Stimulated activated CD4-positive, alpha-beta T cell treated with anti-CD3 and anti-CD28 coated beads, Interleukin-1b, Interleukin-23, amount 100 ng/mL, for 48 hours (primary cell): ENCODE results near the gene CDH9.
"Not testable (repeated sequence)": the region's sequence is repeated elsewhere in the genome, so short reads cannot be mapped to it uniquely, and the experiment has no call there.

Experiments
- DNase-seq: peaks from one replicate; pipeline ENCODE4 v3.0.0-alpha.2; 2020

The CDH9 gene

DNA sequence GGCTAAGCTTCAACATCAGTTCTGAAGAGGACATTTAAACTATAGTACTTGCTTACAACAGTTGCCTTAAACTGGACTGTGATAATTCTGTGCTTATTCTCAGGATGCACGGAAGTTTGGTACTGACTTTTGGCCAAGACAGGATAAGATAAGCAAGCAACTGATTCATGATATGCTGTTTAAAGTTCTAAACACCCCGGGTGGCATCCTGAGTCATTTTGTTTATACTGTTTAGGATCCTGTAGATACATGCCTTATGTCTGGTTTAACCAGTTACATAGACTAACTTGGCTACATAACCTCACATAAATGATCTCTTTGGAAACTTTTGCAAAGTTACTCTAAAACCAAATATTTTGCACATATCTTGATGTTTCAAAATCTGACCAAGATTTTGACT is 95.9 kb downstream of the CDH9 start:
- no peak for DNase-seq

DNA sequence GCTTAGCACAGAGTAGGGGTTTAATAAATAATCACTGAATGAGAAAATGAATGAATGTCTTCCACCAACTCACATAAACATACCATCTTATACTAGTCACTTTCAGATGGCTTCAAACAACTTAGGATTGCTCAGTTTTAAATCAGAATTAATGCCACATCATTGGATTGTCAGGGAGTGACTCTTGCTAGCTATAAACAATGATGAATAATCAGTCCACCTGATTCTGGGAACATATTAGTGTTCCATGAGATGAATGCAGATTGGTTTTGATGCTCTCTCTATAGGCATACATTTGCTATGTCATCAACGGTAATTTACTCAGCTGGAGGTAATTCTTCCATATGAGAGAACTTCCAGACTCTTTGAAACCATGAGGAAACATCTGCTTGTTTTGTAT is 97.4 kb downstream of the CDH9 start:
- no peak for DNase-seq

DNA sequence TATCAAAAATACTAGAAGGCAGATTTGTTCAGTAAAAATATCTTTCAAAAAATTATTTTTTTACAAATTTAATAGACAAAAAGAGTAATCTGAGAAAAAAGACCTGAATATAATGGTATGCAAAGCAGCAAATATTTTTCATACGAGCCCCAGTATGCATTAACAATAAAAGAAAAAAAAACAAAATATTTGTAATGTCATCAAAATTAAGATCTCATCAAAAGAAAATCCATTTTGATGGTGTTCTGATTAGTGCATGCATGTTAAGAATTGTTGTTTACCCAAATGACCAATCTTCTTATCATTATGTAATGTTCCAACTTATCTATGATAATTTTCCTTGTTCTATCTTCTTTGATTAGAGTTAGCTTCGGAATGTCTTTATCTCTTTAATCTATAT is 106.1 kb downstream of the CDH9 start:
- no peak for DNase-seq

DNA sequence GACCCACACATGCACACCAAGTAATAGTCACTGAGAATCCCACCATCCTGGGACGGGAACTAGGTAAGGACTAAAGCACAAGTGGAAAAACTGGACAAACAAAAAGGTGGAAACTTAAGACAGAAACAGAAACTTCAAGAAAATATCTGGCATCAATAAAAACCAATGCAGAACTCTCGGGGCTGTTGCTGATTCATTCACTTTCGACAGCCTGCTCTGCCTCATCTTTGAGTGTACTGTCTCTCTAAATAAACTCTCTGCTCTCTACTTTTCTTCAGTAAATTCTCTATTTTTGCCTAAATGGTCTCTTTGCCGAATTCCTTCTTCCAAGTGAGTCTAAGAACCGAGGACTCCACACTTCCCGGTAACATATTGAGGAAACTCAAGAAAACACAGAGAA is 116.9 kb downstream of the CDH9 start:
- DNase-seq: no peak

DNA sequence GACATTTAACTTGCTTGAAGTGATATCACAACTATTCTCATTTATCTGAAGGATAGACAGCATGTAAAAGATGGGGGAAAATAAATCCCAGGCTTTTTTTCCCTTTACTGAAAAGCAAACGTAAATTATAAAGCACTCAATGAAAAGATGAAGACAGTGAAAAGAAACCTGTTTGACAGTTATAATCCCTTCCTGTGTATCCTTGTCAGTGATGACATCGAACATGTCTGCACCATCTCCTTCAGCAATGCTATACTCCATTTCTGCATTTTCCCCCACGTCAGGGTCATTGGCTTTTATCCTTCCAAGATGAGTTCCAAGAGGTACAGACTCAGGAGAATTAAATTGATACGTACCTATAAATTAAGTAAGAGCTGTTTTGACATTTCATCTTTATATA is 134.9 kb downstream of the CDH9 start:
- DNase-seq: no peak

DNA sequence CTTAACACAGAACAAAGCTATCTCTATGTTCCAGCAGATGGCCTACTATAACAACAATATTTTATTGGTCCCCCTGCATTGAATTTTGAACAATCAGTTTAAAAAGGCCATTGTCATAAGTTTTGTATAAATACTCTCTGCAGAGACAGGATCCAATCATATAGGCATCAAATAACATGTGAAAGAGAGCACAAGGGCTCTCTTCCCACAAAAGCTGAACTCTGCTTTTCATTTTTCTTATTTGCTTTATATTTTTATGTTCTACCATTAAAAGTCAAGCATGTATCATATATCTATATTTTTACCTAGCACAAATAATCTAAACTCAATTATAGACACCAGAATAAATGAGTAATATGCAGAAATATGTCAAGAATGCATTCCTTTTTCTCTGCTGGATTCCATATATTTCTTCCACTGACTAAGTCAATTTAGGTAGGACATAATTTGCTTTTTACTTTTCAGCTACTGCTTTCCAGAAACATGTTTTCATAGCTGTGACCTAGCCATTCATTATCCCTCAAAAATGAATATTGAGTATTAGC is 143.6 kb downstream of the CDH9 start:
- no peak for DNase-seq

DNA sequence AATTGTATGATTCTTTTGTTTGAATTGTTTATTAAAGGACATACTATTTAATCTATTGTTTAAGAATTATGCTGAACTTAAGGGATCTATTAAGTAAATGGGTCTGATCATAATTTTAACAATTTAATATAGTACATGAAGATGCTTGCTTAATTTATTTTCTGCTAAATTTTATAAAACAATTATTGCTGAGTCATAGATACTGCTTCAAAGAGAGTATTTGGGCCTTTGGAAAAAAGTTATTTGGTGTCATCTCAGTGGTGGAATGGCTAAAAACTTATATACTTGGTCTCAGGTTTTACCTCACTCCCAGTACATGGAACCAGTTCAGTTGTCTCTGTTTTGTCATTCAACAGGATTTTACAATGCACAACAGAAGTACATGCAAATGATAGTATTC is 145.3 kb downstream of the CDH9 start:
- DNase-seq: no peak

DNA sequence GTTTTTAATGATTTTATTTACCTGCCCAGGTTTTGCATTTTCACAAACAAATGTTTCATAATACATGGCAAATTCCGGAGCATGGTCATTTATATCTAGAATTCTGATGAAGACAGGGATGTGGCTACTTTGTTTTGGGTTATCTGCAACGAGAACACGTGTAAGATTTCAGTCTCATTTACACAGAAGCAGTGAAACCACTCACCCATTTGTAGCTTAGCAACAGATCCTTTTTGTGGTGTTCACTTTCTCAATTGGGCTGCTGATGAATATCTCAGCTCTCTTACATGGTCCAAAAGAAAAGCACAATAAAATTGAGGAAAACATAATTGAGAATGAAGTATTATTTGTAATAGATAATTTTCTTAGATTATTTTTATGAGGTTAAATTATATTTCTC is 148.6 kb downstream of the CDH9 start:
- DNase-seq: no peak

DNA sequence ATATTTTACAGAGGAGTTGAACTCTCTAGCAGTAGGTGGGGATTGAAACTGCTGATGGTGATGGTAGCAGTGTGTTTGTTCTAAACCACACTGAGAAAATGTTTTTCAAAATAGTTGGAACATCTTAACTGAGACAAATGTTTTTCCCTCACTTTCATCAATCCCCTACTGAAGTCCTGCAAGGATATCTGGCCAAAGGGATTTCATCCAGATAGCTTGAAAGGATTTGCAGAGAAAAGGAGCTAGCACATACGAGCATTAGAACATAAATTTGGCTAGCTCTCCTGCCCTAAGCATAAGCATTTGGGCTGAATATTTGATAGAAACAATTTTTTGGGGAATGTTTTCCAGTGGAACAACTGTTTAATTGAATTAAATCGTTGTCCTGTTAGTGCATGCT is 153.9 kb downstream of the CDH9 start:
- DNase-seq: no peak

DNA sequence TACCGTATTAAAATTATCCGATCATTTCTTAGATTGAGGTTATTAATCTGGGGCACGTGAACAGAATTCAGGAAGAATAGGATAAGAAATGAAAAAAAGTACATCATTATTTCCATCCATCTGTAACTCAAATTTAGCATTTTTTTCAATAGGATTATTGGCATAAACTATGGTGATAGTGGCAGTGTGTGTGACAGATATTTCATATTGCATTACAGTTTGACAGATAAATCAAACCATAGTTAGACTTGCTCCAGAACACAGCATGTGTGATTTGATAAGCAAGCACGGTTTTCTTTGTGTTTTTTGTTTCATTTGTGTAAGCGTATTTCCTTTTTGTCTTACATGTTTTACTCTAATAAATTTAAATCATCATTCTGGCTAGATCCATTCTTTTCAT is 155.0 kb downstream of the CDH9 start:
- no peak for DNase-seq

DNA sequence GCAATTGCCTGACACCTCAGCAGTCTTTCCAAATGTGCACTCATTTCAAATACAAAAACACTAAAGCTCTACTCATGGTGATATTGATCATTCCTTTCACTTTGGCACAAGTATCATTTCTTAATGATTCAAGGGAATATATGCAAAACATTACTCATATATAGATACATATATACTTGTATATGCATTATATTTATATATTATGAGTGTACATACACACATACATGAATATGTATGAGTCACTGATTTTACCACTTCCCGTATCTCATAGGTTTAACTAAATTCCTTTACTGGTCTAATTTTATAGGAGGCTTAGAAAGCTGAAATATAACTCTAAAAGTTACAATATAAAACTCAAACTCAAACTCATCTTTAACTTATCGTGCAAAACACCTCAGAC is 156.5 kb downstream of the CDH9 start:
- no peak for DNase-seq

DNA sequence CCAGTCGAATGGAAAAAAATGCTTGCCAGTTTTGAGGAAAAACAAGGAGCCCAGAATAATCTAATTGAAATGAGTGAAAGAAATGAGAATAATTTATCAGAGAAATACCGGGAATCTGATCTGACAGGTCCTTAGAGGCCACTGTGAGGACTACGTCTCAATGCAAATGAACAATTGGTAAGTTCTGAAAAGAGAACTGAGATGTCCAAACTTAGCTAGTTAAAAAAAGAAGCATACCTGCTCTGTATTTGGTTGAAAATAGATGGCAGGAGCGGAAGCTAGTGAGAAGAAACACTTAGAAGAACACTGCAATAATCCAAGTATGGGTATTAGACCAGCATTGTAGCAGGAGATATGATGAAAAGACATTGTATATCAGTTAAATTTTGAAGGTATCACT is 161.2 kb downstream of the CDH9 start:
- no peak for DNase-seq

DNA sequence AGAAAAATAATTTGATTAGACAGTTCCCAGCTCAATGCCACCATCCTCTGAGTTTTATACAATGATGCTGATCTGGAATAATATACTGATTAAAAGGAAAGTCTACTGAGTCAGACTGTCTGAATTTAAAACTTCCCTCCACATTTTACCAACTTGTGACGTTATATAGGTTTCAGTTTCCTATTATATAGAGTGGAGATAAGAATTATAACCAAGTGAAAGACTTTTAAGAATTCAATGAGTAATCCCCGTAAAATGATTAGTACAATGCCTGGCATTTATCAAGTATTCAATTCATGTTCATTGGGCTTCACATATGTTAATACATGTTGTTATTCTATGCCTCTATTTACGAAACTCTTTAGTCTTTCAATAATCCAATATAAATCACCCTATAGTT is 166.0 kb downstream of the CDH9 start:
- no peak for DNase-seq

DNA sequence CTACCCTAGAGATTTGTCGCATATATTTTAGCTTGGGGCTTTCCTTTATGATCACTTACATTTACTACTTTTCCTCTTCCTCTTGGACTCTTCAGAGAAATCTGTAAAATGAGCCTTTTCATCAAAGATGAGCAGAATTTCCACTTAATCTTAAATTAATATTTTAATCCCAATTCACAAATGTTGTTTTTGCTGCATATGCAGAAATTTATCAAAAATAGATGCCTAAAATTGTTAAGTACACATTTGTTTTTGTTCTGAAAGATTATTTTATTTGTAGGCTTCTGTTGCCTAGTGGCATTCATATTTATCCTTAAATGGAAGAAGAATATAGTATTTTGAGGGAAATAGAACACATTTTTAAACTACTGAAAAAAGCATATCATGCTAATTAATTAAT is 168.6 kb downstream of the CDH9 start:
- DNase-seq: no peak

DNA sequence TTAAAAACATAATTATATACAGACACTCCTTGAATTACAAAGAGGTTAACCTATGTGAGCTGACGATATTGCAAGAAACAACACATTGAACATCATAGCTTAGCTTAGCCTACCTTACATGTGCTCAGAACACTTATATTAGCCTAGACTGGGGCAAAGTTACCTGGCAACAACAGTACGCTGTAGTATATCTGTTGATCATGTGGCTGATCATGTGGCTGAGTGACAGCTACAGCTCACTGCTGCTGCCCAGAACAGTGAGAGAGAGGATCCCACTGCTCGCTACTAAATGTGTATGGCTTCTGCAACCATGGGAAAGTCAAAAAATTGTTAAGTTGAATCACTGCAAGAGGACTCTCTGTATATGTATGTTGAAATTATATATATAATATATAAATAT is 169.9 kb downstream of the CDH9 start:
- no peak for DNase-seq

DNA sequence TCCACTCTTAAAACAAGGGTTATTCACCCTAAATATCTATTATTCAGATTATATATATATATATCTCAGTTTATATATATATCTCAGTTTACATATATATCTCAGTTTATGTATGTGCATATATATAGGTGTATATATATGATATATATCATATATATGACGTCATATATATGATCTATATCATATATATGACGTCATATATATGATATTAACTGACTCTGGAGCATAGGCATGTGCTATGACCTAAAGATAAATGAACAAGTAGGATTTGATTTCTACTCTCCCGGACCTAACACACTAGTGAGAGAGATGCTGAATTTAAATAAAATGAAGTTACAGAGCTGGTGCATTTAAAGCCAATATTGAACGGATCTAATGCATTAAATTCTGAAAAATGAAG is 174.3 kb downstream of the CDH9 start:
- DNase-seq: no peak

DNA sequence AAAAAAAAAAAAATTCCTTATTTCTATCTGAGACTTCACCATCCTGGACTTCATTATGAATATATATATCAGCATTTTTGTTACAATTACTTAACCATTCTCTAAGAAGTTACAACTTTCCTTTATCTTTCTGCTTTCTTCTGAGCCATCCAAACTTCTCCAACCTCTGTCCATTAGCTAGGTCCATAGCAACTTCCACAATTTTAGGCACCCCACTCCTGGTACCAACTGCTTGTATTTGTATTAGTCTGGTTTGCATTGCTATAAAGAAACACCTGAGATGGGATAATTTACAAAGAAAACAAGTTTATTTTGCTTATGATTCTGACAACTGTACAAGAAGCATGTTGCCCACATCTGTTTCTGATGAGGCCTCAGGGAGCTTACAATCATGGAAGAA is 182.1 kb downstream of the CDH9 start:
- DNase-seq: no peak

DNA sequence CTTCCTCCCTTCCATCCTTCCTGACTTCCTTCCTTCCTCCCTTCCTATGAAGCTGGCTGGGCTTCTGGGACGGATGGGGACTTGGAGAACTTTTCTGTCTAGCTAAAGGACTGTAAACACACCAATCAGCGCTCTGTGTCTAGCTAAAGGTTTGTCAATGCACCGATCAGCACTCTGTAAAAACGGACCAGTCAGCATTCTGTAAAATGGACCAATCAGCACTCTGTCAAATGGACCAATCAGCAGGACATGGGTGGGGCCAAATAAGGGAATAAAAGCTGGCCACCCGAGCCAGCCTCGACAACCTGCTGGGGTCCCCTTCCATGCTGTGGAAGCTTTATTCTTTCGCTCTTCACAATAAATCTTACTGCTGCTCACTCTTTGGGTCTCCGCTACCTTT is 185.9 kb downstream of the CDH9 start:
- DNase-seq: not testable (repeated sequence)

DNA sequence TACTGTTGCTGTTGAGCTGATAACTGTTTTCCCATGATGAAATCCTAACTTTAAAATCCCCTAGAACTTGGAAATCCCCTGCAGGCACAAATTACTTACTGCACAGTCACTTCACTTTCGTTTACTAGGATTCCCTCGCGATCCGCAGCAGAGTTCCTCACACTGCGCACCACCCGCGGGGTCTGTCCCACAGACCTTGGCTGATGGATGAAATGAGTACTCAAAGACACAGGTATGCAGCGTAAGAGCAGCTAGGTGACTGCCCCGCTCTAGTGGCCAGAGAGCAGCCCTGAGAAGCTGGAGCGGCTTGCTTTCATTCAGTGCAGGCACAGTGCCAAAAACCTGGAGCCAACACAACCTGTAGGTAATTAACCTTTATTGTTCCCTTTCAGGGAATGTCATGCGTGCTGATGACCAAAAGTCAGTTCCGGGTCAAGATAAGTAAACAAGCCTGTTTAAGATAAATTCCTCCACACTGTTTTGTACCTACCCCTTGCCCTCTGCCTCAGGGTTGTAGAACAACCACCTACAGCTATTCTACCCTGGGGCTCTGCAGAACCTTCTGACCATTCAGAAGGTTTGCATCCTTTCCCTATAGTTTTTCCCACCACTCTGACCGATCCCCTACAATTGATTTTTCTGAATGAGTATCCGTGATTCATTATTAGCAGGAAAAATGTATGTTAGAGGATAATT is 191.2 kb downstream of the CDH9 start:
- no peak for DNase-seq

DNA sequence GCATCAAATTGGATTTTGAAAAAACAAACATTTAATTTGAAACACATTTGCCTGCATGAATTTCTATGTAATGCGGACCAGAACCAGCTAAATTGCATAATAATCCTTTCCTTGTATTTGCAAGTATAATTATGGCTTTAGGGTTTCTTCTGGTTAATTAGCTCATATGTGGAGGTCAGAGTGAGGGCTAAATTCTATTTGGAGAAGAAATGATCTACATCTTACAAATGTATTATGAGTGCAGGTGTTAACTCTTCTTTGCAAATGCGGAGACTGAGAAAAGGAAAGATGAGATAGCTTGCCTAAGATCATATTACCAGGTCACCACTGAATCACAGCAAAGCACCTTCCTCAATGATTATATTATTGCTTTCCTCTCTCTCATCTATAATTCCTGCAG is 194.7 kb downstream of the CDH9 start:
- no peak for DNase-seq

DNA sequence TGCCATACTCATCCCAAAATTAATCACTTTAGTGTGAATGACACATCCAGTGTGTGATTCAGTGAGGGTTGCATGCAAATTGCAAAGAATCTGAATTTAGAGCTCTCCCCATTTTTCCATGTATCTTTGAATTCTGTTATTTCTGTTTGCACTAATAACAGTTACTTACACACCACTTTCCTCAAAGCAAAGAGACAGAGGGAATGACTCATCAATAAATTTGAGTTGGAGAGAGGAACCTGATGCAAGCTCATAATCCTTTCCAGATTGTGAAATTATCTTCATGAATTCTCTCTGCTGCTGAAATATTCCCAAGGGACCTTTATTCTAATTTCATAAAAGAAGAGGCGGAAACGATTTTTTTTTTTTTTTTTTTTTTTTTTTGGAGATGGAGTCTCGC is 204.8 kb downstream of the CDH9 start:
- DNase-seq: no peak
